ENCODE results near the gene E2F4.
A peak's percentile ranks its signal among the peaks of the same experiment; 100 is the strongest.

The E2F4 gene

GRCh38 chr16:67241008-67241900 is 49.3 kb downstream of the E2F4 start:
- DNase-seq (ENCODE audit: low read depth) = peak; percentile 64
- H3K4me3 ChIP-seq (ENCODE audit: control insufficient read depth, low read depth, low read length) = no peak overlapping the region
- TF ChIP-seq CTCF (IDR thresholded peaks at IDR 0.05; ENCODE audit: control insufficient read depth, insufficient read depth, low read depth, low read length, missing control alignments) = no peak

- DNase-seq (ENCODE audit: low read depth) = no peak
- H3K4me3 ChIP-seq (ENCODE audit: control insufficient read depth, low read depth, low read length) = no peak overlapping the region
- TF ChIP-seq CTCF (IDR thresholded peaks at IDR 0.05; ENCODE audit: control insufficient read depth, insufficient read depth, low read depth, low read length, missing control alignments) = no peak
These were observed 50.3 kb downstream of the E2F4 start for GRCh38 chr16:67242138-67242730.

GRCh38 chr16:67243481-67243880 is 51.5 kb downstream of the E2F4 start:
- no peak for DNase-seq (ENCODE audit: low read depth)
- no peak overlapping the region for H3K4me3 ChIP-seq (ENCODE audit: control insufficient read depth, low read depth, low read length)

GRCh38 chr16:67244387-67245185 is 52.6 kb downstream of the E2F4 start:
- TF ChIP-seq CTCF (IDR thresholded peaks at IDR 0.05; ENCODE audit: control insufficient read depth, insufficient read depth, low read depth, low read length, missing control alignments) = no peak
- no peak overlapping the region for H3K4me3 ChIP-seq (ENCODE audit: control insufficient read depth, low read depth, low read length)
- DNase-seq (ENCODE audit: low read depth) = peak; percentile 59

More at GRCh38 chr16:67243481-67243880, 51.5 kb downstream of the E2F4 start:
- no peak for TF ChIP-seq CTCF (IDR thresholded peaks at IDR 0.05; ENCODE audit: control insufficient read depth, insufficient read depth, low read depth, low read length, missing control alignments)

GRCh38 chr16:67245186-67245585 is 53.2 kb downstream of the E2F4 start:
- TF ChIP-seq CTCF (IDR thresholded peaks at IDR 0.05; ENCODE audit: control insufficient read depth, insufficient read depth, low read depth, low read length, missing control alignments) = no peak
- DNase-seq (ENCODE audit: low read depth) = no peak
- H3K4me3 ChIP-seq (ENCODE audit: control insufficient read depth, low read depth, low read length) = no peak overlapping the region; the same call in 1 of the 2 replicates

- peak overlapping the region; percentile 76 for H3K4me3 ChIP-seq (ENCODE audit: control insufficient read depth, low read depth, low read length)
- TF ChIP-seq CTCF (IDR thresholded peaks at IDR 0.05; ENCODE audit: control insufficient read depth, insufficient read depth, low read depth, low read length, missing control alignments) = no peak
- no peak for DNase-seq (ENCODE audit: low read depth)
These were observed 53.7 kb downstream of the E2F4 start for GRCh38 chr16:67245674-67246080.
